ENCODE measurements around the gene RHOXF1.
"Not testable (repeated sequence)": the region's sequence is repeated elsewhere in the genome, so short reads cannot be mapped to it uniquely, and the experiment has no call there.

RHOXF1 gene

GRCh38 chrX:120115438-120115963, at the start of gene RHOXF1:
Gene RHOXF1 (minus strand): TSS chrX:120115913. CDS start chrX:120115862, 51 bp downstream.
- TF ChIP-seq CTCF (IDR thresholded peaks at IDR 0.05; ENCODE audit: borderline replicate concordance, insufficient read depth, low read depth, low read length): no peak
- H3K4me3 ChIP-seq (ENCODE audit: low read depth, low read length): no peak within 1 kb of the TSS

- H3K4me3 ChIP-seq (ENCODE audit: low read depth, low read length): not testable (repeated sequence)
Observed at GRCh38 chrX:120159086-120159485, 43.4 kb upstream of the RHOXF1 start.

- H3K4me3 ChIP-seq (ENCODE audit: low read depth, low read length): not testable (repeated sequence)
Observed at GRCh38 chrX:120158313-120158712, 42.6 kb upstream of the RHOXF1 start, which contains the start of gene RHOXF2. Gene RHOXF2 (plus strand): TSS chrX:120158613. CDS start chrX:120158751, 138 bp downstream.

- H3K4me3 ChIP-seq (ENCODE audit: low read depth, low read length): not testable (repeated sequence)
Observed at GRCh38 chrX:120150109-120150744, 34.5 kb upstream of the RHOXF1 start.

GRCh38 chrX:120147537-120147936, 31.8 kb upstream of the RHOXF1 start:
- no peak for TF ChIP-seq CTCF (IDR thresholded peaks at IDR 0.05; ENCODE audit: borderline replicate concordance, insufficient read depth, low read depth, low read length)
- no peak overlapping the region for H3K4me3 ChIP-seq (ENCODE audit: low read depth, low read length)

GRCh38 chrX:120146323-120146722, 30.6 kb upstream of the RHOXF1 start:
- H3K4me3 ChIP-seq (ENCODE audit: low read depth, low read length): not testable (repeated sequence)

GRCh38 chrX:120145295-120145925, 29.7 kb upstream of the RHOXF1 start:
- no peak for TF ChIP-seq CTCF (IDR thresholded peaks at IDR 0.05; ENCODE audit: borderline replicate concordance, insufficient read depth, low read depth, low read length)
- no peak overlapping the region for H3K4me3 ChIP-seq (ENCODE audit: low read depth, low read length)

GRCh38 chrX:120144178-120144844, 28.6 kb upstream of the RHOXF1 start:
- no peak for TF ChIP-seq CTCF (IDR thresholded peaks at IDR 0.05; ENCODE audit: borderline replicate concordance, insufficient read depth, low read depth, low read length)
- H3K4me3 ChIP-seq (ENCODE audit: low read depth, low read length): no peak overlapping the region

- no peak overlapping the region for H3K4me3 ChIP-seq (ENCODE audit: low read depth, low read length)
- TF ChIP-seq CTCF (IDR thresholded peaks at IDR 0.05; ENCODE audit: borderline replicate concordance, insufficient read depth, low read depth, low read length): no peak
Observed at GRCh38 chrX:120140293-120140981, 24.7 kb upstream of the RHOXF1 start.
